NCI-H2107 treated with DMSO at 0.1 percent for 48 hours (cell line): ENCODE results near the gene LDB3.
"Not testable (repeated sequence)": the region's sequence is repeated elsewhere in the genome, so short reads cannot be mapped to it uniquely, and the experiment has no call there.

Source experiments
- DNase-seq: peaks from one replicate; lab custom pipeline; 2025; ENCODE audit not compliant: unreplicated experiment; lab: John Stamatoyannopoulos, UW

Gene LDB3

GRCh38 chr10:86668297-86669165, at the start of gene LDB3:
Gene LDB3, plus strand, starts transcription at chr10:86668511. Its CDS starts 181 bp downstream, at chr10:86668692.
- DNase-seq = peak; percentile 45

GRCh38 chr10:86628311-86628710, 40.0 kb upstream of the LDB3 start:
- no peak for DNase-seq

DNA sequence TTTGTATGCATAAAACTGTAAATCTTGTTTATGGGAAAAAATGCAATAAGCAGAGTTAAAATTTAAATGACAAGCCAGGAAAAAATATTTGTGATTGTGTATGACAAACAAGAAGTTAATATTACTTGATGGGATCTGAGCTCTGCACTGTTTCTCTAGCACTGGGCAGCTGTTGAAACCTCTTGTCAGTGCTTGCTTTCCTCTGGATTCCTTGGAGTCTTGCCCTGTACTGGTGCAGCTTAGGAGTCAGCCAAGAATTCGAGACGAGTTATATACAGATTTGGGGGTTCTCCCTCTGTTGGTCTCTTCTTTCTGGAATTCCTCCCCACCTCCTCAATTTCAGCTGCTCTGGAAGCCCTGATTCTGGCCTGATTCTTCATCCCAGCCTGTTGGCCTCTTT, 38.2 kb upstream of the LDB3 start:
- no peak for DNase-seq

- no peak for DNase-seq
Observed at GRCh38 chr10:86632009-86632800, 36.1 kb upstream of the LDB3 start.

- no peak for DNase-seq
Observed at GRCh38 chr10:86632951-86633350, 35.4 kb upstream of the LDB3 start.

DNA sequence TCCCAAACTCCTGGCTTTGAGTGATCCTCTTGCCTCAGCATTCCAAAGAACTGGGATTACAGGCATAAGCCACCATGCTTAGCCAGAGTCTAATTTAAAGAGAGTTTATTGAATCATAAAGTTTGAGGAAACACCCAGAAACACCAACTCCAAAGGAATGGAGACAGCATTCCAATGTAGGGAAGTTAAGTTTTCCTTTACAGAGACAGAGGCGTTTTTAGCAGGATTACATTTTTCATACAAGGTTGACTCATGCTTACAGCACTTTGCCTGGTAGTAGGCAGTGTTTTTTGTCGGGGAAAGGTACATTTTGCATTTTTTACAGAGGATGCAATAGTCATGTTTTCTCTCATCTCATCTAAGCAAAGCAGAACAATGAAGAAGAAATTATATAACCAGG, 32.9 kb upstream of the LDB3 start:
- no peak for DNase-seq

DNA sequence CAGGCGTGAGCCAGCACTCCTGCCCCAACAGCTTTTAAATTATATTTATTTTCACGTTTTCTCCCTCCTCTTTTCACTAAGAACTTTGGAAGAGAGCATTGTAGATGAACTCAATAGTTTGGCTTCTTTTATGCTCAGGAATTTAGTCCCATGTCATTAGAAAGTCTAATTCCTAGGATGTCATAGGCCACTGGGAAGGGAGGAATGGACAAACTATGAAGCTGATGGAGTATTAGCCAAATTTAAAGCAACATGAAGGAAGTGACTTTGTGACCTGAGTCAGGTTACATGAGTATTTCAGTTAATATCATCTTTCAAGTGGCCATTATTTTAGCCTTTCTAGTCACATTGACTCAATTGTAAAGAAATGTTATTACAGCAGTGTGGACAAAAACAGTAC, 32.0 kb upstream of the LDB3 start:
- no peak for DNase-seq

DNA sequence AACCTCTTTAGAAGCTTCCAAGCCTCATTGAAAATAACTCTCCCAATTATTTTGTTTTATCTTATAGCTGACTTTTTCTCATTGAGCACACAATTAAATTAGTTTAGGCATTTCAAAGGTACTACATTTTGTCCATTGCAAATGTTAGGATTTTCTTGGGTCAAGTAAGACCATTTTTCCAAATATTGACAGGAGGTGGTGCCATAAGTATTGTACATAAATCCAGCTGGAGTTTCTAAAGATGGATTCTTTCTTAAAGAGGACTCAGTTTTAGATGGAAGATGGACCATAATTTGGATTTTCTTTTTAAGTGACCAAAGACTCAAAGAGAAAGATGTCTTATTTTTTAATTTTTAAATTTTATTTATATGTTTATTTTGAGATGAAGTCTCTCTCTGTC, 26.3 kb upstream of the LDB3 start:
- no peak for DNase-seq

GRCh38 chr10:86642499-86642898, 25.8 kb upstream of the LDB3 start:
- no peak for DNase-seq

GRCh38 chr10:86644152-86644793, 24.0 kb upstream of the LDB3 start:
- no peak for DNase-seq

DNA sequence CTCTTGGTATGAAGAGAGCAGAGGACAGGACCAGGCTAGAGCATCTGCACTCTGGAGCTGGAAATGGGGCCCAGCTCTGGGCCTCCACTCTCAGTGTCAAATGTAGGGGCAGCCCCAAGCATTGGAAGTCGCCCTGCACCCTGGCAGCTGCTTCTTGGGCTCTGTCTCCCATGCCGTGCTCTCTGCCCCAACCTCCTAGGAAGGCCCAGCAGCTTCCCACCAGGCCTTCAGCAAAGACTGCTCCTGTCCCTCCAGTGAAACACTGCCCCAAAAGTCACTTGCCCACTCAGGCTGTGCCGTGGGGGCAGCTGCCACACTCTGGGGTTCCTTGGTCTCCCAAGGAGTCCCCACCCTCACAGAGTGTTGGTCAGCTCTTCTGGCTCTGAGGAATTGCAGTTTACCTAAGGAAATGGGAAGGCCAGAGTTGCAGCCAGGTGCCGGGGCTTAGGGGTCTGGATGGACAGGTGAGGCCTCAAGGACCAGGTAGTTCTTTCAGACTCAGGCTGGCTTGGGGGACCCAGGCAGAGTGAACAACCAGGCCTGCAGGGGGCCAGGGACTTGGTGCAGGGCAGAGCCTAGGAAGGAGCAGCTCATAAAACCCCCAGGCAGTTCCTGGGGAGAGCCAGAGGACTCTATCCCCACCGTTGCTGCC, 23.4 kb upstream of the LDB3 start:
- DNase-seq = no peak

DNA sequence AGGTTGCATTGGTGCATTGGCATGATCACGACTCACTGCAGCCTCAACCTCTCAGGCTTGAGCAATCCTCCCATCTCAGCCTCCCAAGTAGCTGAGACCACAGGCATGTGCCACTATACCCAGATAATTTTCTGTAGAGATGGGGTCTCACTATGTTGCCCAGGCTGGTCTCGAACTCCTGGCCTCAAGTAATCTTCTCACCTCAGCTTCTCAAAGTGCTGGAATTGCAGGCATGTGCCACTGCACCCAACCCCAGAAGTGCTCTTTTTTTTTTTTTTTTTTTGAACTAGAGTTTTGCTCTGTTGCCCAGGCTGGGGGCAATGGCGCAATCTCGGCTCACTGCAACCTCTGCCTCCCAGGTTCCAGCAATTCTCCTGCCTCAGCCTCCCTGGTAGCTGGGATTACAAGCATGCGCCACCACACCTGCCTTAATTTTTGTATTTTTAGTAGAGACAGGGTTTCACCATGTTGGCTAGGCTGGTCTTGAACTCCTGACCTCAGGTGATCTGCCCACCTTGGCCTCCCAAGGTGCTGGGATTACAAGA, 22.6 kb upstream of the LDB3 start:
- DNase-seq = not testable (repeated sequence)

- DNase-seq = no peak
Observed at GRCh38 chr10:86646532-86646931, 21.8 kb upstream of the LDB3 start.

DNA sequence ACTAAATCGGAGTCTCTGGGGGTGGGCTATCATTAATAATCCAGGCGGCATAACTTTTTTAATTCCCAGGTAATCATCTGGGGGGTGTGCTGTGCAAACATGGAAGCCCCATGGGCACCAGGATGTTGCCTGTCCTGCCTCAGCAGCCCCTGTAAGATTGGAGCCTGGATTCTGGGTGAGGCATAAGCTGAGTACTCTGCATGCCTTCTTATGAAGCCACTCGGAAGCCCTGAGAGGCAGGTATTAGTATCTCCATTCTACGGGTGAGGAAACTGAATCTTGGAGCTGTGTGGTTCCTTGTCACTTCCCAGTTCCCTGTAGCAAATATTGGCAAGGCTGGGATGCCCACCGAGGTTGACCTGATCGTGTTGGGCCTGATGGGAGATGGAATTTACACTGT, 21.4 kb upstream of the LDB3 start:
- no peak for DNase-seq

GRCh38 chr10:86647773-86648703, 20.3 kb upstream of the LDB3 start:
- DNase-seq = no peak

DNA sequence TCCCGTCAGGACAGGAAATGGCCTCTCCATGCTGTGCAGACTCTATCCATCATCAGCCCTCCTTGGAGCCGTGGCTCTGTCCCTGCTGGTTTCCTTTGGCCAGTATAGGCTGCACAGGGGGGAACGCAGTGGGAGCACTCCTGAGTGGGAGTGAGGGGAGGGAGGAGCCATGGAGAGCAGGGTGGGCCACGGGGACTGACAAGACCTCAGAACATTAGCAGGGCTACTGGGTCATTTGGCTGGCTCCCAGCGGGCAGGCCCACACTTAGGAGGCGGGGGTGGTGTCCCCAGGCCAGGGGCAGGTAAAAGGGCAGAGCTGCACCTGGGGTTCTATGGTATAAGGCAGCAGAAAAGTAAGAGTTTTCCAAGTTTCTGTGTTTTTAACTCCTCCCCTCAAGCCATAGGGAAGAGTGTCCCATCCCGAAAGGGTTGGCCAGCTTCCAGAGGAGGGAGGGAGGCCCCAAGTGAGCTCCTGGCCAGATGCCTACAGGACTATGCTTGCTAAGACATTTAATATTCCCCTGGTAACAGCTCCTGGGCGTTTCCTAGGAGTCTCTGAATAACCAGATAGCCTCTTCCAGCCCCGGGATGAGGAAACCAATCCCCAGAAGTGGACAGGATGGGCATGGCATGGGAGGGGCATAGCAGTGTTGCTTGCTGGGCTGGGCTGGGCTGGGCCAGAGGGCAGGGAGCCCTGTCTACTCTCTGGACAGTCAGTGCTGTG, 19.4 kb upstream of the LDB3 start:
- no peak for DNase-seq

- no peak for DNase-seq
Observed at GRCh38 chr10:86649471-86650150, 18.7 kb upstream of the LDB3 start.

DNA sequence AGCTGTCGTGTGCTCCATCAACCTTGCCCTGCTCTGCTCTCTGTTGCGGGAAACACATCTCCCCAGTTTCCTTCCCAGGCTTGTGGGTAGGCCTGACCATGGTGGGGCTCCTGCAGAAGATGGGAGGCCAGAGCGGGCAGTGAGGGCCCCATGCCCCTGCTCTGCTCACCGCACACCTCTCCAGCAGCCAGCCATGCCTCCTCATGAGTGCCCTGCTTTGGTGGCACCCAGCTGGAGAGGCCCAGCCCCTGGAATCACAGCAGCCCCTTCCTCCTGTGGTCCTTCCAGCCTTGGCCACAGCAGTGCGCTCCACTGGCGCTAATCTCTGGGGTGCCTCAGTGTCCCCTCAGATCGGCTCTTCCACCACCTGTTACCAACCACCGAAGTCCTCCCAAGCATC, 18.2 kb upstream of the LDB3 start:
- no peak for DNase-seq

GRCh38 chr10:86651021-86651471, 17.3 kb upstream of the LDB3 start:
- no peak for DNase-seq
